Measurements from ENCODE around the gene PRDM5. TPM values are rescaled to one million over a fixed set of nuclear protein-coding genes. Genes with fewer than 3 reads are reported as not detected.

Gene PRDM5
- total and polyA plus RNA-seq, 10 of the 15 experiments (the other 5 are each of a cell fraction or from before 2014, with no cell fraction given) = 0.07 TPM; not detected in 9

DNA sequence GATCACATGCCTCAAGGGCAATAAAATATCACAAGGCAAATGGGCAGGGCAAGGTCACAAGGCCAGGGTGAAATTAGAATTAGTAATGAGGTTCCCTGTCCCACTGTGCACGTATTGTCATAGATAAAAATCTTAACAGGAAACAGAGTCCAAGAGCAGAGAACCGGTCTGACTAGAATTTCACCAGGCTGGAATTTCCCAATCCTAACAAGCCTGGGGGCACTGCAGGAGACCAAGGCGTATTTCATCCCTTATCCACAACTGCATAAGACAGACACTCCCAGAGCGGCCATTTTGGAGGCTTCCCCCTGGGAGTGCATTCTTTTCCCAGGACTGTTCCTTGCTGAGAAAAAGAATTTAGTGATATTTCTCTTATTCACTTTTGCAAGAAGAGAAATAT is 25.9 kb upstream of the PRDM5 start:
- TF ChIP-seq, protein P1, sequence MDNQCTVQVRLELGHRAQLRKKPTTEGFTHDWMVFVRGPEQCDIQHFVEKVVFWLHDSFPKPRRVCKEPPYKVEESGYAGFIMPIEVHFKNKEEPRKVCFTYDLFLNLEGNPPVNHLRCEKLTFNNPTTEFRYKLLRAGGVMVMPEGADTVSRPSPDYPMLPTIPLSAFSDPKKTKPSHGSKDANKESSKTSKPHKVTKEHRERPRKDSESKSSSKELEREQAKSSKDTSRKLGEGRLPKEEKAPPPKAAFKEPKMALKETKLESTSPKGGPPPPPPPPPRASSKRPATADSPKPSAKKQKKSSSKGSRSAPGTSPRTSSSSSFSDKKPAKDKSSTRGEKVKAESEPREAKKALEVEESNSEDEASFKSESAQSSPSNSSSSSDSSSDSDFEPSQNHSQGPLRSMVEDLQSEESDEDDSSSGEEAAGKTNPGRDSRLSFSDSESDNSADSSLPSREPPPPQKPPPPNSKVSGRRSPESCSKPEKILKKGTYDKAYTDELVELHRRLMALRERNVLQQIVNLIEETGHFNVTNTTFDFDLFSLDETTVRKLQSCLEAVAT (IDR thresholded peaks at IDR 0.05) = no peak
- TF ChIP-seq CBX5 (IDR thresholded peaks at IDR 0.05; ENCODE audit: low read depth) = no peak
- no peak for TF ChIP-seq POU2F2 (IDR thresholded peaks at IDR 0.05; ENCODE audit: borderline replicate concordance, low read depth, low read length)
- no peak for TF ChIP-seq TAF1 (IDR thresholded peaks at IDR 0.05; ENCODE audit: borderline replicate concordance, low read depth, low read length)
- no peak for TF ChIP-seq HDAC6 (IDR thresholded peaks at IDR 0.05; ENCODE audit: unreplicated experiment)
- TF ChIP-seq, protein P2, sequence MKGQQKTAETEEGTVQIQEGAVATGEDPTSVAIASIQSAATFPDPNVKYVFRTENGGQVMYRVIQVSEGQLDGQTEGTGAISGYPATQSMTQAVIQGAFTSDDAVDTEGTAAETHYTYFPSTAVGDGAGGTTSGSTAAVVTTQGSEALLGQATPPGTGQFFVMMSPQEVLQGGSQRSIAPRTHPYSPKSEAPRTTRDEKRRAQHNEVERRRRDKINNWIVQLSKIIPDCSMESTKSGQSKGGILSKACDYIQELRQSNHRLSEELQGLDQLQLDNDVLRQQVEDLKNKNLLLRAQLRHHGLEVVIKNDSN (IDR thresholded peaks at IDR 0.05; ENCODE audit: borderline replicate concordance, extremely low read length, insufficient read depth, low read depth, low read length) = no peak
- no peak for DNase-seq (ENCODE audit: low read depth, low spot score)
- SMC1A ChIA-PET (ENCODE audit: uncharacterized antibody, unreplicated experiment) = no interaction called here

More for the DNA sequence above, 25.9 kb upstream of the PRDM5 start:
- Histone ChIP-seq H3K36me3 (ENCODE audit: control insufficient read depth in 2 of 2, insufficient read depth in 2 of 2, low read length in 1 of 2) (no peaks in the 10 kb centered on the region), H3K27ac (ENCODE audit: control insufficient read depth, insufficient read depth) (no peak overlapping the region), H2AFZ (ENCODE audit: control insufficient read depth, low read depth, low read length) (no peak overlapping the region), H3K79me2 (ENCODE audit: control insufficient read depth, insufficient read depth, low read length) (no peaks in the 10 kb centered on the region), H3K4me1 (ENCODE audit: control insufficient read depth, insufficient read depth, low read length) (no peaks in the 10 kb centered on the region), H3K9me3 (replicated peaks; ENCODE audit: control insufficient read depth, insufficient read depth, low read length) (no peaks in the 10 kb centered on the region), H4K20me1 (ENCODE audit: control insufficient read depth, insufficient read depth) (no peaks in the 10 kb centered on the region), H3K27me3 (replicated peaks in 1 of 2; ENCODE audit: control insufficient read depth in 2 of 2, insufficient read depth in 2 of 2, low read length in 1 of 2) (no peaks in the 10 kb centered on the region), H3K4me2 (ENCODE audit: control insufficient read depth, insufficient read depth) (no peak overlapping the region), H3K4me3 (no peak overlapping the region), H3K9ac (ENCODE audit: control insufficient read depth, insufficient read depth, low read length) (no peak overlapping the region)
- intact Hi-C loops (cut with micrococcal nuclease; ENCODE audit: unreplicated experiment) (no loop called here), in situ Hi-C loops (cut with MboI) (no loop called here)
- ChIA-PET RAD21 (ENCODE audit: unreplicated experiment) (no interaction called here), POLR2A (no interaction called here), CTCF (interaction anchor here (1.0 kb wide), 1 partner anchor 29 kb away, joined by 3 read pairs; no protein-coding TSS in a partner anchor)
- no peak for ATAC-seq
- FAIRE-seq = no peak
- 8% methylated on average over 4 of the region's 4 CpGs for WGBS (ENCODE audit: insufficient coverage, insufficient replicate concordance, low lambda C conversion rate, missing lambda C conversion rate)
- no TSS peak for BruUV-seq (replicated peaks)
